Transverse colon (tissue), 4 donors: Measurements from ENCODE around the gene EHBP1L1.

Experiments used
- POLR2A ChIP-seq: fragments of 450-650 bp; IDR thresholded peaks from one replicate; pipeline ENCODE4 v1.6.1; 2016; ENCODE audit warnings: antibody characterized with exemption, mild to moderate bottlenecking, moderate library complexity
- POLR2AphosphoS5 ChIP-seq, 3 donors: sonication (generic); formaldehyde crosslinking; IDR thresholded peaks; one replicate each; pipeline ENCODE4 v1.6.1; 2016; ENCODE audit warnings: antibody characterized with exemption in 3 of 3
- TF ChIP-seq, protein P1 (sequence below), 5 experiments: fragments of 200-600 bp in 3 of 5; fragments of 450-650 bp in 2 of 5; sonication (generic) in 3 of 5; IDR thresholded peaks; 1 replicate in 2 of 5; 2 replicates in 3 of 5; pipeline ENCODE4 v1.5.1; 2016 to 2017; ENCODE audit warnings: antibody characterized with exemption in 5 of 5, inconsistent platforms in 3 of 5, mild to moderate bottlenecking in 2 of 5, moderate library complexity in 1 of 5

DNA sequence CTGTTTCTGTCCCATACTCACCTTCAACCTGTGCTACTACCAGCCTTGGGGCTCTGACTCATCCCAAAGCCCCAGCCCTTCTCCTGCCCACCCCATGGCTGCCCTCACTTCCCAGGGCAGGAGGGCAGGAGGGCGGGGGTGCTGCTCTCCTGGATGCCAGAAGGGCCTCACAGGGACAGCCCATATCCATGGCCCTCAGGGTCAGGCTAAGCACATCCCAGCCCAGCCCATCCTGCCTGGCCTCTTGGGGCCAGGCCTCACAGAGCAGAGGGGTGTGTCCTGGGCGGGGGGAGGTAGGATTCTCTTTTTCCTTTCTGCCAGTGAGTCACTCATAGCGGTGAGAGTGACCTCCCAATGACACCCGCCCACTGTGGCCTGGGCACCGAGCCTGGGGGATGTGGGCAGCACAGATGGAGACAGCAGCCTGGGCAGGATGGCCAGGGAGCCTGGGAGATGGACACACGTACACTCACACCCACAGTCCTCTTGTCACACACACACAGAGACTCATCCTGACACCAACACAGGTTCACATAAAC is 20.1 kb upstream of the EHBP1L1 start:
- TF ChIP-seq, protein P1, sequence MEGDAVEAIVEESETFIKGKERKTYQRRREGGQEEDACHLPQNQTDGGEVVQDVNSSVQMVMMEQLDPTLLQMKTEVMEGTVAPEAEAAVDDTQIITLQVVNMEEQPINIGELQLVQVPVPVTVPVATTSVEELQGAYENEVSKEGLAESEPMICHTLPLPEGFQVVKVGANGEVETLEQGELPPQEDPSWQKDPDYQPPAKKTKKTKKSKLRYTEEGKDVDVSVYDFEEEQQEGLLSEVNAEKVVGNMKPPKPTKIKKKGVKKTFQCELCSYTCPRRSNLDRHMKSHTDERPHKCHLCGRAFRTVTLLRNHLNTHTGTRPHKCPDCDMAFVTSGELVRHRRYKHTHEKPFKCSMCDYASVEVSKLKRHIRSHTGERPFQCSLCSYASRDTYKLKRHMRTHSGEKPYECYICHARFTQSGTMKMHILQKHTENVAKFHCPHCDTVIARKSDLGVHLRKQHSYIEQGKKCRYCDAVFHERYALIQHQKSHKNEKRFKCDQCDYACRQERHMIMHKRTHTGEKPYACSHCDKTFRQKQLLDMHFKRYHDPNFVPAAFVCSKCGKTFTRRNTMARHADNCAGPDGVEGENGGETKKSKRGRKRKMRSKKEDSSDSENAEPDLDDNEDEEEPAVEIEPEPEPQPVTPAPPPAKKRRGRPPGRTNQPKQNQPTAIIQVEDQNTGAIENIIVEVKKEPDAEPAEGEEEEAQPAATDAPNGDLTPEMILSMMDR (IDR thresholded peaks at IDR 0.05): no peak
- TF ChIP-seq POLR2A (no peak), POLR2AphosphoS5 (IDR thresholded peaks at IDR 0.05) (no peak)
